ENCODE results near the gene PBX1.

DNA sequence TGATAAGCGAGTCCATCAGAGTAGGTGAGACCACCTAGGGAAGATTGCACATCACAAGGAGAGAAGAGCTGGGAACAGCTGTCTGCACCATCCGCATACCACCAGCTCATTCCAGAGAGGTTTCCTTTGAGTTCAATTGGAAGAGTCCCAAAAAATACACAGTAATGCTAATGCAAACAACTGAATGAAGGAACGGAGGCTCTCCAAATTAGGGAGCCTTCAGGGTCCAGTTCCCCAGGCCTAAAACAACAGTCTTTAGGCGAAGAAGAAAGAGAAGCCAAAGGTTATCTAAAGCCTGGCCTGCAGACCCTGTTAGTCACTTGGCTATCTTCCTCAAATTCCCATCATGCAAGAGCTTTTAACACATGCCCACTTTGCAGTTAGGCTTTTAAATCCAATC lies 246.4 kb downstream of the PBX1 start:
- TF ChIP-seq, protein P1, sequence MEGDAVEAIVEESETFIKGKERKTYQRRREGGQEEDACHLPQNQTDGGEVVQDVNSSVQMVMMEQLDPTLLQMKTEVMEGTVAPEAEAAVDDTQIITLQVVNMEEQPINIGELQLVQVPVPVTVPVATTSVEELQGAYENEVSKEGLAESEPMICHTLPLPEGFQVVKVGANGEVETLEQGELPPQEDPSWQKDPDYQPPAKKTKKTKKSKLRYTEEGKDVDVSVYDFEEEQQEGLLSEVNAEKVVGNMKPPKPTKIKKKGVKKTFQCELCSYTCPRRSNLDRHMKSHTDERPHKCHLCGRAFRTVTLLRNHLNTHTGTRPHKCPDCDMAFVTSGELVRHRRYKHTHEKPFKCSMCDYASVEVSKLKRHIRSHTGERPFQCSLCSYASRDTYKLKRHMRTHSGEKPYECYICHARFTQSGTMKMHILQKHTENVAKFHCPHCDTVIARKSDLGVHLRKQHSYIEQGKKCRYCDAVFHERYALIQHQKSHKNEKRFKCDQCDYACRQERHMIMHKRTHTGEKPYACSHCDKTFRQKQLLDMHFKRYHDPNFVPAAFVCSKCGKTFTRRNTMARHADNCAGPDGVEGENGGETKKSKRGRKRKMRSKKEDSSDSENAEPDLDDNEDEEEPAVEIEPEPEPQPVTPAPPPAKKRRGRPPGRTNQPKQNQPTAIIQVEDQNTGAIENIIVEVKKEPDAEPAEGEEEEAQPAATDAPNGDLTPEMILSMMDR (IDR thresholded peaks at IDR 0.05), result no peak
- no peak for TF ChIP-seq POLR2AphosphoS5 (IDR thresholded peaks at IDR 0.05)
- no peak for TF ChIP-seq EP300 (IDR thresholded peaks at IDR 0.05)
- no peak for TF ChIP-seq POLR2A (IDR thresholded peaks at IDR 0.05)

All from sigmoid colon (tissue), 4 donors.